ACHN (cell line): ENCODE results near the gene ME1.
"Not testable (repeated sequence)": the region's sequence is repeated elsewhere in the genome, so short reads cannot be mapped to it uniquely, and the experiment has no call there.

Source experiments
- DNase-seq: peaks from one replicate; pipeline ENCODE4 v3.0.0-alpha.2; 2015
- in situ Hi-C: cut with HindIII; loops from 2 replicates; pipeline ENCODE4 v1.10.0; 2017; ENCODE audit warnings: low sequenced_read_pairs, low pct_ligation_motif_present, low pct_unique_long_range_greater_than_20kb

Gene ME1

DNA sequence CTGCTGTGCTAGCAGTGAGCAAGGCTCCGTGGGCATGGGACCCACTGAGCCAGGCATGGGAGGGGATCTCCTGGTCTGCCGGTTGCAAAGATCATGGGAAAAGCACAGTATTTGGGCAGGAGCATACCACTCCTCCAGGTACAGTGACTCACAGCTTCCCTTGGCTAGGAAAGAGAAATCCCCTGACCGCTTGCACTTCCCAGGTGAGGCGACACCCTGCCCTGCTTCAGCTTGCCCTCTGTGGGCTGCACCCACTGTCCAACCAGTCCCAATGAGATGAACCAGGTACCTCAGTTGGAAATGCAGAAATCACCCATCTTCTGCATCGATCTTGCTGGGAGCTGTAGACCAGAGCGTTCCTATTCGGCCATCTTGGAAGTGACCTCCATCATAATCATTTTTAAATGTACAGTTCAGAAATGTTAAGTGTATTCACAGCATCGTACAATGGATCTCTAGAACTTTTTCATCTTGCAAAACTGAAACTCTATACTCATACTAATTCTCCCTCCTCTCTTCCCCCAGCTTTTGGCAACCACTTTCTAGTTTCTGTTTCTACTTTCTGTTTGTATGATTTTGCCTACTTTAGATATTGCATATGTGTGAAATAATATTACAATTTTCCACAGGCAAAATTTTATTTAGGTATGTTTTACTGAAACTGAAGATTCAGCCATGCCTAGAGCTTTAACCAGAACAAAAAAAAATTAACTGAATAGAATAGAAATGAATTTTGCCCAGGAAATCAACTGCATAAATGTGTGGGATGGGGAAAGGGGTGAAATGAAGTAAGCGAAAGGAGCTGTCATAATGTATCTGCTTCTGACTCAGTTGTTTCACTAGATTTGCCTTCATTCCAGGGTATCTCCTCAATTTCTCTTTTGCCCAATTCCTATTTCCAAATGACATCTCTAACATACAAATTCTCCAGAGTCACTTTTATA lies 137.7 kb downstream of the ME1 start:
- in situ Hi-C loops = no loop called here
- DNase-seq = no peak

GRCh38 chr6:83287298-83287697 lies 143.6 kb downstream of the ME1 start:
- in situ Hi-C loops, DNase-seq: not testable (repeated sequence)

DNA sequence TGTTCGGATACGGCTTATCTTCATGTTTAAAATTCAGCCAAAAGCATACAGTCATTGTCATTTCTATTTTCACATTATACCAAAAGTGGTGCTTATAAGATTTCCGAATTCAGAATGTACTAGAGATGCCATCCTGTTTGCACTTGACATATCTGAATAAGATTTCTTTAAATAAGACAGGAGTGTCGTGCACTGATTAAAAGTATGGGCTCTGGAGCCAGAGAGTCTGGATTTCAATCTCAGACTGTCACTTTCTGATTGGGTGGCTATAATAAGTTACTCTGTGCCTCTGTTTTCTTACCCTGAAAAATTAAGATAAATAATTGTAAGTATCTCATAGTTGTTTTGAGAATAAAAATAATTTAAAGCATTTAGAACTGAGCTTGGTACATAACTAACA lies 144.9 kb downstream of the ME1 start:
- DNase-seq = no peak
- in situ Hi-C loops = no loop called here

GRCh38 chr6:83273596-83273995 lies 157.3 kb downstream of the ME1 start:
- DNase-seq = no peak
- in situ Hi-C loops = no loop called here

GRCh38 chr6:83270971-83271719 lies 159.7 kb downstream of the ME1 start:
- DNase-seq = no peak
- in situ Hi-C loops = no loop called here

DNA sequence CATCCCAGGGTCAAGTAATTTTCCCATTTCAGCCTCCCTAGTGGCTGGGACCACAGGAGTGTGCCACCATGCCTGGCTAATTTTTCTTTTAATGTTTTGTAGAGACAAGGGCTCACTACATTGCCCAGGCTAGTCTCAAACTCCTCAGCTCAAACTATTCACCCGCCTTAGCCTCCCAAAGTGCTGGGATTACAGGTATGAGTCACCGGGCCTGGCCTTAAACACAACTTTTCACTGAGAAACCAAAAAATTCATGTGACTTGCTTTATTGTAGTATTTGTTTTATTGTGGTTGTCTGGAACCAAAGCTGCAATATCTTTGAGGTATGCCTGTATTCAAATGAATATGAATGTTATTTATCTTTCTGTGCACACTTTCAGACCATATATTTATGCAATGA lies 165.5 kb downstream of the ME1 start:
- peak; percentile 4 for DNase-seq
- in situ Hi-C loops = no loop called here

GRCh38 chr6:83260577-83260976 lies 170.3 kb downstream of the ME1 start:
- no peak for DNase-seq
- in situ Hi-C loops = no loop called here

DNA sequence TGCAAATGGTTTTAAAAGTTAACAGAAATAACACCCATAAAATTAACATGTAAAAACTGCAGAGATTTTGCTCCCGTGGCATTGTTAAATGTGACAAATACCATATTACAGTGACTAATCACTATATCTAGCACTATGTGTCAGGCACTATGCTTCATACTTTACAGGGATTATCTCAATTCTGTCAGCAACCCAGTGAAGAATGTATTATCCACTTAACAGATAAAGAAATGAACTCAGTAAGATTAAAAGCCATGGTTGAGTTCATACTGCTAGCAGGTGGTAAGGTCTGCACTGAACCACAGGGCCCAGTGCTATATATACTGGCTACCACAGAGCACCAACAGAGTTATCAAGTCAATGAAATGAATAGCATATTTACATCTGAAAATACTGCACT lies 172.3 kb downstream of the ME1 start:
- in situ Hi-C loops = no loop called here
- DNase-seq = no peak

GRCh38 chr6:83257791-83258190 lies 173.1 kb downstream of the ME1 start:
- in situ Hi-C loops = no loop called here
- no peak for DNase-seq

DNA sequence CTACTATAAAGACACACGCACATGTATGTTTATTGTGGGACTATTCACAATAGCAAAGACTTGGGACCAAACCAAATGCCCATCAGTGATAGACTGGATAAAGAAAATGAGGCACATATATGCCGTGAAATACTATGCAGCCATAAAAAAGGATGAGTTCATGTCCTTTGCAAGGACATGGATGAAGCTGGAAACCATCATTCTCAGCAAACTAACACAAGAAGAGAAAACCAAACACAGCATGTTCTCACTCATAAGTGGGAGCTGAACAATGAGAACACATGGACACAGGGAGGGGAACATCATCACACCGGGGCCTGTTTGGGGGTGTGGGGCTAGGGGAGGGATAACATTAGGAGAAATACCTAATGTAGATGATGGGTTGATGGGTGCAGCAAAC lies 174.1 kb downstream of the ME1 start:
- in situ Hi-C loops, DNase-seq: not testable (repeated sequence)

- DNase-seq = peak; percentile 6
Measured at GRCh38 chr6:83252719-83253118, 178.1 kb downstream of the ME1 start.

DNA sequence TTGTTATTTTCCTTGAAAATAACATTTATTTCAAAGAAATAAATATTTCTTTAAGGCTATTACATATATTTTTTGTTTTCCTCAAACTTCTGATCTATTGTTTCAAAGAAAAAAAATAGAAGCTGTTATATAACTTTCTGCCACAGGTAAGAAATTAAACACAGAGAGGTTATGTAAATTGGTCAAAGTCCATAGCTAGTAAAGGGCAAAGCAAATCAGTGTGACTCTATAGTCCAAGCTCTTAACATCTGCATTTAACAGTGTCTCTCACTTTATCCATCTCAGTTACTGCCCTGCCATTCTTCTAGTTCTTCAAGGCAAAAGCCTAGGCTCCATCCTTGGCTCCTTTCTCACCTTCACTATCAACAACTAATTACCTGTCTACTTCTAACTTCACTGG lies 180.6 kb downstream of the ME1 start:
- no peak for DNase-seq
- in situ Hi-C loops = no loop called here

More at GRCh38 chr6:83252719-83253118, 178.1 kb downstream of the ME1 start:
- in situ Hi-C loops = no loop called here

DNA sequence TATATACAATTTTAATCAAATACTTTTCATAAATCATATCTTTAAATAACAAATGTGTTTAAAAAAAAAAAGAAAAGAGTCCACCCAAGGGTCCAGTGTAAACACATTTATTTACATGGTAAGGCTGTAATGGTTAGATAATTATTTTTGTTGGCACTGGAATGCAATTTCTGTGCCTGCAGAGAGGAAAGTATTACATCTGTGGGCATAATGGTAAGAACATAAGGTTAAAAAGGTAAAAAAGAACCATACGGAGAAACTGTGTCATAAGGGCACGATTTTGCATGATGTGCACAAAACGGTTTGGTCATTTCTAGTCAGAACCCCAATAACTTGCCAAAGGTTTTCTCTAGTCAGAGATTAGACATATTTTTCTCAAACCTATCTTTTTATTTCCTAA lies 183.4 kb downstream of the ME1 start:
- in situ Hi-C loops = no loop called here
- no peak for DNase-seq

DNA sequence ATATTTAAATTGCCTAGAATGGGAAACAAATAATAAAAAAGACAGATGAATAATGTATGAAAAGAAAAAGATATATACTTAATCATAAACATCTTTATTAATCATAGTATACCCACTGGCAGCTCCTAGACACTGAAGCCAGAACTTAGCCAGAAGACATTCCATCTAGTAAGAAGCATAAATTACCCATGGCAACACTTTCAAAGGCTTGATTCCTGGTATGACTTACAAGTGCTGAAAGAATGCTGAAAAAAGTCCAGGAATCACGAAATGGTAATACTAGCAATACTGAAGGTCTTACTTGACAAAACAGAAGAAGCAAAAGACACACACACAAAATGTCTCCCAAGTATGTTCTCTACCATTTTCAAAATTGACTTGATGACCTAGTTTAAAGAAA lies 199.7 kb downstream of the ME1 start:
- DNase-seq = no peak
- in situ Hi-C loops = no loop called here

GRCh38 chr6:83226517-83226916 lies 204.3 kb downstream of the ME1 start:
- DNase-seq = no peak
- in situ Hi-C loops = no loop called here

GRCh38 chr6:83221889-83222479 lies 208.9 kb downstream of the ME1 start:
- DNase-seq = peak; percentile 49
- in situ Hi-C loops = loop anchor here (25.0 kb wide), 1 partner anchor 290 kb away; the partner anchor contains the start of gene PRSS35

DNA sequence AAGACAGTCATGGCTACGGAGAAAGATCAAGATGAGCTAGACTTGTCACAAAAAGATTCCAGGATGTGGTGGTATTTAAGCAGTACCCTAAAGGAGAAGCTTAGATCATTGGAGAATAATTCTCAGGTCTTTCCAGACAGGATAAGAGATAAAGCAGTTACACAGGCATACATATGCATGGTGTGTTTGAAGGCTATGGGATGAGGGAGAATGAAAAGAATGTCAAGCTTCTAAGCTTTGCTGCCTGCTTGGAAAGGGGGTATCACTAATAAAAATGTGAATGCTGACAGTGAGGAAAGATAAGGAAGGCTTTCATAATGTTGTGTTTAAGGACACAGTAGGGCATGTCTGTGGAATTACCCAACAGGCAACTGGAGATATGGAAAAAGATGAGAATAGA lies 209.6 kb downstream of the ME1 start:
- no peak for DNase-seq
- in situ Hi-C loops = loop anchor here (25.0 kb wide), 1 partner anchor 291 kb away; the partner anchor contains the start of gene PRSS35

DNA sequence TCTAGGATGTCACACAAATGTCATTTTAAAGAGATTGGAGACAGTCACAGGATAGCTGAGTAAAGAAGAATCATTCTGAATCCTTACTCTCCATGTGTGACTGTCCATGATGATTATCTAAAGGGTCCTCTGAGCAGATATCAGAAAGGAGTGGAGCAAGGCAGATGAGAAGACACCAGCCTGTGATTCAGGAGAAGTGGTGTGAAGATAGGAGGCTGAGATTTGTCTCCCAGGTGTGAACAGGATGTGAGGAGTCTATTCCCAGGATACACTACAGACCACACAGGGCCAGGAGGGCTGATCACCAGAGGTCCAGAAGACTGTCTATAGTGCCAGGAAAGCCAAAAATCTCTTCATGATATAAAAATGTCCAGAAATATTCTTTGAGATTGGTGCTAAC lies 210.7 kb downstream of the ME1 start:
- DNase-seq = no peak
- in situ Hi-C loops = loop anchor here (25.0 kb wide), 1 partner anchor 292 kb away; the partner anchor contains the start of gene PRSS35

DNA sequence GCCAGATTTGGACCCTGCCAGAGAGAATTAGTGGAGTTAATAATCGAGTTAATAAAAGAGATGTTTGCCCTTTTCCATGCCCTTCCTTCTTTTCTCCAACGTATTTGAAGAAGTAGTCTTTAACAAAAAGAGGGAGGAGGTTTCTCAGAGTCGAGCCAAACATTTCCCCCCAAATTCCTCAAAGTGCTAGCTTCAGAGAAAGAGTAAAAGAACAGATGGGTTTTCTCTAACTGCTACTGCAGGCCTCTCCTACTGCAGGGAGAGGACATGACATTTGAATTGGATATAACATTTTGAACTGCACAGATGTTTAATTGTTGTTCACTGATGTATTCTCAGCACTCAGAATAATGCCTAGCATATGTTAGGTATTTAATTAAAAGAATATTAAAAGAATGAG lies 212.2 kb downstream of the ME1 start:
- in situ Hi-C loops = loop anchor here (25.0 kb wide), 1 partner anchor 294 kb away; the partner anchor contains the start of gene PRSS35
- no peak for DNase-seq
